Transverse colon (tissue), 4 donors: ENCODE data around the gene MDP1. TPM values are rescaled to one million over a fixed set of nuclear protein-coding genes. Genes with fewer than 3 reads are reported as not detected.

ENCODE experiments used
- DNase-seq: peaks from one replicate; pipeline ENCODE4 v3.0.0-alpha.2; 2019
- H3K27ac ChIP-seq, 4 donors: fragments of 200-600 bp; sonication (generic); 2 replicates each; pipeline ENCODE4 v1.5.1; 2016 to 2018; ENCODE audit warnings: inconsistent platforms in 4 of 4
- H3K27me3 ChIP-seq: fragments of 200-600 bp; sonication (generic); 2 replicates; pipeline ENCODE4 v1.5.1; 2017; ENCODE audit warnings: inconsistent platforms
- H3K36me3 ChIP-seq, 4 donors: fragments of 200-600 bp; sonication (generic); 2 replicates each; pipeline ENCODE4 v1.5.1; 2017 to 2019; ENCODE audit warnings: inconsistent platforms in 4 of 4
- H3K4me1 ChIP-seq, 4 donors: fragments of 200-600 bp; sonication (generic); 2 replicates each; pipeline ENCODE4 v1.5.1; 2017 to 2020; ENCODE audit warnings: inconsistent platforms in 4 of 4
- H3K4me3 ChIP-seq, 4 donors: fragments of 200-600 bp; sonication (generic); 1 replicate in 1 of 4; 2 replicates in 3 of 4; pipeline versions ENCODE4 v1.5.1 to v1.6.1; 2017 to 2019; ENCODE audit warnings: inconsistent platforms in 4 of 4
- H3K9me3 ChIP-seq, 2 donors: fragments of 200-600 bp; sonication (generic); 2 replicates each; pipeline ENCODE4 v1.5.1; 2017 to 2019; ENCODE audit warnings: inconsistent platforms in 2 of 2
- CTCF ChIP-seq, 5 experiments: fragments of 200-600 bp in 3 of 5; fragments of 450-650 bp in 2 of 5; sonication (generic) in 3 of 5; IDR thresholded peaks; 1 replicate in 2 of 5; 2 replicates in 3 of 5; pipeline ENCODE4 v1.5.1; 2016 to 2017; ENCODE audit warnings: antibody characterized with exemption in 5 of 5, inconsistent platforms in 3 of 5, mild to moderate bottlenecking in 2 of 5, moderate library complexity in 1 of 5
- EP300 ChIP-seq: sonication (generic); formaldehyde crosslinking; IDR thresholded peaks from one replicate; pipeline ENCODE4 v1.6.1; 2017; ENCODE audit warnings: antibody characterized with exemption, low read depth
- POLR2A ChIP-seq: fragments of 450-650 bp; IDR thresholded peaks from one replicate; pipeline ENCODE4 v1.6.1; 2016; ENCODE audit warnings: antibody characterized with exemption, mild to moderate bottlenecking, moderate library complexity
- POLR2AphosphoS5 ChIP-seq, 3 donors: sonication (generic); formaldehyde crosslinking; IDR thresholded peaks; one replicate each; pipeline ENCODE4 v1.6.1; 2016; ENCODE audit warnings: antibody characterized with exemption in 3 of 3
- whole genome bisulfite sequencing, 2 donors: methylation state at CpG; one replicate each; pipeline ENCODE4 v1.1.5; 2018; ENCODE audit warnings: low coverage in 1 of 2; 5-methylcytosine and 5-hydroxymethylcytosine counted together
- in situ Hi-C, 4 donors: fragments of 200-750 bp; cut with MboI; loops; one replicate each; pipeline versions ENCODE4 v1.15.0 to v1.15.1; 2017; ENCODE audit warnings: low sequenced_read_pairs in 3 of 4, low pct_ligation_motif_present in 1 of 4, low pct_unique_long_range_greater_than_20kb in 1 of 4
- intact Hi-C: fragments of 100-400 bp; cut with DNase I; formaldehyde crosslinking; loops from one replicate; pipeline ENCODE4 v1.15.1; 2023; ENCODE audit warnings: low total_unique reads
- total RNA-seq, 4 donors: library from RNA; depleted of rRNA; stranded (reverse); fragments of >200 nt; gene quantifications; one replicate each; pipeline ENCODE4 v1.1.0, GENCODE V29; 2016

The MDP1 gene
- total RNA-seq, 4 donors from 2014 or later: 11.1 to 116 (median 40.2) TPM

- no peak for DNase-seq
- 95 to 97% methylated on average over 4 to 14 of the region's 14 CpGs for WGBS, 2 donors
- Histone ChIP-seq H3K9me3 (no peaks in the 10 kb centered on the region), H3K4me1 (peaks cover 5 to 11% (median 6%) of the 10 kb centered on the region in 4 donors), H3K27ac (no peak overlapping the region), H3K36me3 (peaks cover 0 to 18% (median 7%) of the 10 kb centered on the region in 4 donors), H3K4me3 (no peak overlapping the region), H3K27me3 (no peaks in the 10 kb centered on the region)
- intact Hi-C loops (no loop called here), in situ Hi-C loops (no loop called here)
- TF ChIP-seq POLR2AphosphoS5 (IDR thresholded peaks at IDR 0.05): no peak
- TF ChIP-seq EP300: no peak
- no peak for TF ChIP-seq POLR2A
- no peak for TF ChIP-seq CTCF (IDR thresholded peaks at IDR 0.05)
Observed at GRCh38 chr14:24177891-24178290, 38.0 kb downstream of the MDP1 start.

- in situ Hi-C loops (no loop called here), intact Hi-C loops (no loop called here)
- 92% methylated on average over 11 of the region's 12 CpGs; no CpG with 5 or more reads in 1 of the 2 donors for WGBS, 2 donors
- peaks cover 5 to 11% (median 6%) of the 10 kb centered on the region in 4 donors for H3K4me1 ChIP-seq
- no peak for TF ChIP-seq EP300
- no peak for TF ChIP-seq POLR2AphosphoS5 (IDR thresholded peaks at IDR 0.05)
- no peak for TF ChIP-seq POLR2A
- TF ChIP-seq CTCF (IDR thresholded peaks at IDR 0.05): no peak
- no peak overlapping the region for H3K27ac ChIP-seq
- H3K4me3 ChIP-seq: no peak overlapping the region
- H3K9me3 ChIP-seq: no peaks in the 10 kb centered on the region
- peaks cover 0 to 18% (median 7%) of the 10 kb centered on the region in 4 donors for H3K36me3 ChIP-seq
- DNase-seq: no peak
- H3K27me3 ChIP-seq: no peaks in the 10 kb centered on the region
Observed at GRCh38 chr14:24177041-24177825, 38.6 kb downstream of the MDP1 start.

GRCh38 chr14:24176599-24176998 lies 39.3 kb downstream of the MDP1 start:
- intact Hi-C loops (no loop called here), in situ Hi-C loops (no loop called here)
- no peak overlapping the region for H3K27ac ChIP-seq
- no peak for DNase-seq
- peaks cover 0 to 18% (median 7%) of the 10 kb centered on the region in 4 donors for H3K36me3 ChIP-seq
- 99% methylated on average over 5 of the region's 5 CpGs; no CpG with 5 or more reads in 1 of the 2 donors for WGBS, 2 donors
- TF ChIP-seq EP300 (no peak), CTCF (IDR thresholded peaks at IDR 0.05) (no peak)
- no peak overlapping the region for H3K4me3 ChIP-seq
- H3K9me3 ChIP-seq: no peaks in the 10 kb centered on the region
- no peaks in the 10 kb centered on the region for H3K27me3 ChIP-seq
- peaks cover 5 to 11% (median 6%) of the 10 kb centered on the region in 4 donors for H3K4me1 ChIP-seq

GRCh38 chr14:24172871-24173281 lies 43.0 kb downstream of the MDP1 start:
- in situ Hi-C loops (no loop called here), intact Hi-C loops (no loop called here)
- Histone ChIP-seq H3K4me1 (peaks cover 0 to 7% (median 4%) of the 10 kb centered on the region in 4 donors), H3K27me3 (no peaks in the 10 kb centered on the region), H3K36me3 (peaks cover 0 to 13% (median 3%) of the 10 kb centered on the region in 4 donors), H3K27ac (peak overlapping the region in 1 of 4 donors; percentile 70), H3K9me3 (no peaks in the 10 kb centered on the region), H3K4me3 (no peak overlapping the region)
- WGBS, 2 donors: 92 to 95% methylated on average over 14 to 20 of the region's 20 CpGs
- no peak for TF ChIP-seq CTCF (IDR thresholded peaks at IDR 0.05)
- TF ChIP-seq POLR2A: no peak
- no peak for TF ChIP-seq EP300
- no peak for TF ChIP-seq POLR2AphosphoS5 (IDR thresholded peaks at IDR 0.05)
- DNase-seq: no peak
